ENCODE data around the gene MNAT1.

- no peak for TF ChIP-seq CTCF (conservative IDR thresholded peaks at IDR 0.05)
- TF ChIP-seq EZH2 (IDR thresholded peaks at IDR 0.05; ENCODE audit: low read depth), result no peak
These were observed 34.0 kb upstream of the MNAT1 start for GRCh38 chr14:60700598-60700997.

Measured in PC-9 (cell line).